MM.1S (cell line): ENCODE measurements around the gene FAM83G.

Source experiments
- DNase-seq: peaks from one replicate; pipeline ENCODE4 v3.0.0-alpha.2; 2015
- H2AFZ ChIP-seq: fragments of 300-600 bp; sonication (generic); 2 replicates; pipeline ENCODE4 v1.6.0; 2016; ENCODE audit warnings: antibody characterized with exemption, low read length
- H3F3A ChIP-seq: fragments of 300-600 bp; sonication (generic); 2 replicates; pipeline ENCODE4 v1.6.1; 2016; ENCODE audit warnings: mild to moderate bottlenecking, antibody characterized with exemption, low read length, moderate library complexity, mixed read lengths; ENCODE audit not compliant: insufficient read depth
- H3K27ac ChIP-seq: fragments of 300-600 bp; sonication (generic); 2 replicates; pipeline ENCODE4 v1.5.1; 2016; ENCODE audit warnings: mild to moderate bottlenecking, low read length
- H3K27me3 ChIP-seq: fragments of 300-600 bp; sonication (generic); replicated peaks from 2 replicates; pipeline ENCODE4 v1.6.0; 2016; ENCODE audit warnings: low read length; ENCODE audit not compliant: insufficient read depth
- H3K36me3 ChIP-seq: fragments of 300-600 bp; sonication (generic); replicated peaks from 2 replicates; pipeline ENCODE4 v1.6.1; 2016; ENCODE audit warnings: mild to moderate bottlenecking, low read length, mixed read lengths; ENCODE audit not compliant: insufficient read depth
- H3K4me1 ChIP-seq: fragments of 300-600 bp; sonication (generic); 2 replicates; pipeline ENCODE4 v1.6.1; 2016; ENCODE audit warnings: low read length, mixed read lengths
- H3K4me2 ChIP-seq: fragments of 300-600 bp; sonication (generic); 2 replicates; pipeline ENCODE4 v1.6.0; 2016; ENCODE audit warnings: low read depth, low read length
- H3K4me3 ChIP-seq: fragments of 300-600 bp; sonication (generic); 2 replicates; pipeline ENCODE4 v1.5.1; 2016; ENCODE audit warnings: low read length, mixed read lengths
- H3K79me2 ChIP-seq: fragments of 300-600 bp; sonication (generic); 2 replicates; pipeline ENCODE4 v1.6.1; 2016; ENCODE audit warnings: mixed run types, low read length, mixed read lengths
- H3K9ac ChIP-seq: fragments of 300-600 bp; sonication (generic); 2 replicates; pipeline ENCODE4 v1.6.1; 2016; ENCODE audit warnings: low read length, mixed read lengths
- H3K9me2 ChIP-seq: fragments of 300-600 bp; sonication (generic); replicated peaks from 2 replicates; pipeline ENCODE4 v1.6.1; 2016; ENCODE audit warnings: mild to moderate bottlenecking, low read length, mixed read lengths; ENCODE audit not compliant: insufficient read depth
- H3K9me3 ChIP-seq: fragments of 300-600 bp; sonication (generic); replicated peaks from 2 replicates; pipeline ENCODE4 v1.6.1; 2016; ENCODE audit warnings: mild to moderate bottlenecking, low read length, mixed read lengths; ENCODE audit not compliant: insufficient read depth
- H4K20me1 ChIP-seq: fragments of 300-600 bp; sonication (generic); 2 replicates; pipeline ENCODE4 v1.6.1; 2016; ENCODE audit warnings: mild to moderate bottlenecking, low read length, moderate library complexity, mixed read lengths; ENCODE audit not compliant: insufficient read depth
- EZH2 ChIP-seq: fragments of 300-600 bp; sonication (generic); optimal IDR thresholded peaks from 2 replicates; pipeline ENCODE3; 2017; ENCODE audit warnings: low read depth, mild to moderate bottlenecking, antibody characterized with exemption, low read length, mixed read lengths
- EZH2phosphoT487 ChIP-seq: fragments of 300-600 bp; sonication (generic); IDR thresholded peaks from 2 replicates; pipeline ENCODE4 v1.6.1; 2018; ENCODE audit warnings: antibody characterized with exemption, low read length
- TF ChIP-seq, protein P1 (sequence below): fragments of 300-600 bp; sonication (generic); IDR thresholded peaks from 2 replicates; pipeline ENCODE4 v1.5.1; 2016; ENCODE audit warnings: antibody characterized with exemption, low read length, mixed read lengths

Gene FAM83G

DNA sequence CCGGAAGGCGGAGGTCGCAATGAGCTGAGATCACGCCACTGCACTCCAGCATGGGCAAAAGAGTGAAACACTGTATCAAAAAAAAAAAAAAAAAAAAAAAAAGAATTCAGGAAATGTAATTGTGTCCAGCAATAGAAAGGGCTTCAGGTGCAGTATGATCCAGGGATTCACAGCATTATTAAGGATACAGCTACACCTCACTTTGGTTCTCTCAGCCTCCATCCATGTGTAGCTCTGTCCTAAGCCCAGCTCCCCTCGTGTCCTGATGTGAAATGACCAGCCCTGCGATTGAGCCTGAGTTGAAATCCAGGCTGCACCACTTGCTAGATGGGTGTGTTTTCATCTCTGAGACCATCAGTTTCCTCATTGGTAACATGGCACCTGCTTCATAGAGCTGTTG is 49.6 kb downstream of the FAM83G start:
- H3K4me2 ChIP-seq, result no peak overlapping the region

DNA sequence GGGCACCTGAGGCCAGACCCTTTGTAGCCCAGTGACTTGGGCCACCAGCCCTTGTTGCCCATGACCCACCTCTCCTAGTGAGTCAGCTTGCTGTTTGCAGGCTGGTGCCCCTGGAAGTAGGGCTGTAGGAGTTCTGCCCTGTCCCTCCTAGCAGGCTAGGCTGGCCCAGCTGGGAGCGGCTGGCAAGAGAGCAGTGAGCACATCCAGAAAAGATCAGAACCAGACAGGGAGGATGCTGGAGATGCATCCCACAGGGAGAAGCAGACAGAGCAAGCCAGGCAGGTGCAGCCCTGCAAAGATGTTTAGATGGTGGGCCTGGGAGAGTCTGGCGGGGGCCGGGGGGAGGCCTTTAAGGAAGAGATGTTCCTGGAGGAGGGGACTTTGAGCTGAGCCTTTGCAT is 50.2 kb downstream of the FAM83G start:
- H3K9me3 ChIP-seq, result no peaks in the 10 kb centered on the region
- no peaks in the 10 kb centered on the region for H3F3A ChIP-seq
- TF ChIP-seq EZH2 (no peak), EZH2phosphoT487 (no peak)
- TF ChIP-seq, protein P1, sequence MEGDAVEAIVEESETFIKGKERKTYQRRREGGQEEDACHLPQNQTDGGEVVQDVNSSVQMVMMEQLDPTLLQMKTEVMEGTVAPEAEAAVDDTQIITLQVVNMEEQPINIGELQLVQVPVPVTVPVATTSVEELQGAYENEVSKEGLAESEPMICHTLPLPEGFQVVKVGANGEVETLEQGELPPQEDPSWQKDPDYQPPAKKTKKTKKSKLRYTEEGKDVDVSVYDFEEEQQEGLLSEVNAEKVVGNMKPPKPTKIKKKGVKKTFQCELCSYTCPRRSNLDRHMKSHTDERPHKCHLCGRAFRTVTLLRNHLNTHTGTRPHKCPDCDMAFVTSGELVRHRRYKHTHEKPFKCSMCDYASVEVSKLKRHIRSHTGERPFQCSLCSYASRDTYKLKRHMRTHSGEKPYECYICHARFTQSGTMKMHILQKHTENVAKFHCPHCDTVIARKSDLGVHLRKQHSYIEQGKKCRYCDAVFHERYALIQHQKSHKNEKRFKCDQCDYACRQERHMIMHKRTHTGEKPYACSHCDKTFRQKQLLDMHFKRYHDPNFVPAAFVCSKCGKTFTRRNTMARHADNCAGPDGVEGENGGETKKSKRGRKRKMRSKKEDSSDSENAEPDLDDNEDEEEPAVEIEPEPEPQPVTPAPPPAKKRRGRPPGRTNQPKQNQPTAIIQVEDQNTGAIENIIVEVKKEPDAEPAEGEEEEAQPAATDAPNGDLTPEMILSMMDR, result no peak
- no peaks in the 10 kb centered on the region; the same call in 1 of the 2 replicates for H3K27me3 ChIP-seq
- H3K79me2 ChIP-seq, result no peaks in the 10 kb centered on the region
- H2AFZ ChIP-seq, result no peak overlapping the region
- no peak for DNase-seq
- no peak overlapping the region for H3K9ac ChIP-seq
- H4K20me1 ChIP-seq, result no peaks in the 10 kb centered on the region
- no peak overlapping the region for H3K27ac ChIP-seq
- H3K4me2 ChIP-seq, result no peak overlapping the region
- no peaks in the 10 kb centered on the region for H3K9me2 ChIP-seq
- H3K36me3 ChIP-seq, result no peaks in the 10 kb centered on the region
- peaks cover 4% of the 10 kb centered on the region; the same call in 1 of the 2 replicates for H3K4me1 ChIP-seq
- H3K4me3 ChIP-seq, result no peak overlapping the region

More for the DNA sequence above, 49.6 kb downstream of the FAM83G start:
- peaks cover 4% of the 10 kb centered on the region; the same call in 1 of the 2 replicates for H3K4me1 ChIP-seq
- no peak for DNase-seq
- no peaks in the 10 kb centered on the region for H4K20me1 ChIP-seq
- no peaks in the 10 kb centered on the region for H3K79me2 ChIP-seq
- no peaks in the 10 kb centered on the region for H3K9me2 ChIP-seq
- H3K4me3 ChIP-seq, result no peak overlapping the region
- H2AFZ ChIP-seq, result no peak overlapping the region
- no peaks in the 10 kb centered on the region for H3F3A ChIP-seq
- H3K36me3 ChIP-seq, result no peaks in the 10 kb centered on the region
- no peaks in the 10 kb centered on the region; the same call in 1 of the 2 replicates for H3K27me3 ChIP-seq
- H3K27ac ChIP-seq, result no peak overlapping the region
- TF ChIP-seq, protein P1, result no peak
- TF ChIP-seq EZH2phosphoT487 (no peak), EZH2 (no peak)
- no peak overlapping the region for H3K9ac ChIP-seq
- no peaks in the 10 kb centered on the region for H3K9me3 ChIP-seq

DNA sequence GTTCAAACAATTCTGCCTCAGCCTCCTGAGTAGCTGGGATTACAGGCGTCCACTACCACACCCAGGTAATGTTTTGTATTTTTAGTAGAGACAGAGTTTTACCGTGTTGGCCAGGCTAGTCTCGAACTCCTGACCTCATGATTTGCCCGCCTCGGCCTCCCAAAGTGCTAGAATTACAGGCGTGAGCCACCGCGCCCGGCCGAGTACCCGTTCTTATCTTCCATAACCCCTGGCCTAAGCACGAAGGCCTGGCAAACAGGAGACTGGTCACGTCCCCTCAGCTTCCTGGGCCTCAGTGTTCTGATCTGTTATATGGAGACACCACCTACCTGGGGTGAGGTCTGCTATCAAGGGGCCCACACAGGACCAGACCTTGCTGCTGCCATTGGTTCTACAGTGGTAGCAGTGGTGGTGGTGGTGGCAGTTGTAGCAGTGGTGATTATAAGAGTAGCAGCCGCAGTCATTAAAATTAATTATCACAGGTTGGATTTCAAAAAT is 51.3 kb downstream of the FAM83G start:
- Histone ChIP-seq H4K20me1 (no peaks in the 10 kb centered on the region), H3K9ac (no peak overlapping the region), H3K27ac (no peak overlapping the region), H2AFZ (no peak overlapping the region), H3K9me2 (no peaks in the 10 kb centered on the region), H3K27me3 (no peaks in the 10 kb centered on the region; the same call in 1 of the 2 replicates), H3K9me3 (no peaks in the 10 kb centered on the region), H3K79me2 (no peaks in the 10 kb centered on the region), H3K4me1 (peaks cover 4% of the 10 kb centered on the region; the same call in 1 of the 2 replicates), H3F3A (no peaks in the 10 kb centered on the region), H3K36me3 (no peaks in the 10 kb centered on the region), H3K4me2 (no peak overlapping the region), H3K4me3 (no peak overlapping the region)
- TF ChIP-seq, protein P1, result no peak
- TF ChIP-seq EZH2, result no peak
- no peak for TF ChIP-seq EZH2phosphoT487
- DNase-seq, result no peak
